Effector CD4-positive, alpha-beta T cell (primary cell): ENCODE results near the gene PFDN2.
"Not testable (repeated sequence)": the region's sequence is repeated elsewhere in the genome, so short reads cannot be mapped to it uniquely, and the experiment has no call there.

Source experiments
- DNase-seq: peaks from one replicate; pipeline ENCODE4 v3.0.0-alpha.2; 2020

The PFDN2 gene

DNA sequence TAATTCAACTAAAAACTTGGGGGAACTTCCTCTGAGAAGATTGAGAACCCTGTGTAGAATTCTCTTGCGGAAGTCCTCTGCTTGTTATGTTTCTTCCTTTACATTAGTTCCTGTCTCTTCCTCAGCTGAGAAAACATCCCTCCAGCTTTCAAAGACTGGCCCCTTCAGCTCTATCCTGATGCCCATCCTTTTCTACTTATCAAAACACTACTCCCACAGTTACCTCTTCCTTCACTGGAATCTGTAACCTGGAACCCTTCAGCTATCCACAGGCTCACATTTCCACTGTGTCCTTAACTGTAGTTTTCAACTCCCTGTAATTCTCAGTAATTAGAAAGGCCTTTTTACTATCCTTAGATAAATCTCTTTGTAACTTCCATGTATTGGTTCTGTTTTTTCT, 20.6 kb upstream of the PFDN2 start:
- no peak for DNase-seq

- DNase-seq, result no peak
Observed at GRCh38 chr1:161137881-161138280, 20.0 kb upstream of the PFDN2 start.

- DNase-seq, result no peak
Observed at GRCh38 chr1:161133220-161133740, 15.4 kb upstream of the PFDN2 start.

DNA sequence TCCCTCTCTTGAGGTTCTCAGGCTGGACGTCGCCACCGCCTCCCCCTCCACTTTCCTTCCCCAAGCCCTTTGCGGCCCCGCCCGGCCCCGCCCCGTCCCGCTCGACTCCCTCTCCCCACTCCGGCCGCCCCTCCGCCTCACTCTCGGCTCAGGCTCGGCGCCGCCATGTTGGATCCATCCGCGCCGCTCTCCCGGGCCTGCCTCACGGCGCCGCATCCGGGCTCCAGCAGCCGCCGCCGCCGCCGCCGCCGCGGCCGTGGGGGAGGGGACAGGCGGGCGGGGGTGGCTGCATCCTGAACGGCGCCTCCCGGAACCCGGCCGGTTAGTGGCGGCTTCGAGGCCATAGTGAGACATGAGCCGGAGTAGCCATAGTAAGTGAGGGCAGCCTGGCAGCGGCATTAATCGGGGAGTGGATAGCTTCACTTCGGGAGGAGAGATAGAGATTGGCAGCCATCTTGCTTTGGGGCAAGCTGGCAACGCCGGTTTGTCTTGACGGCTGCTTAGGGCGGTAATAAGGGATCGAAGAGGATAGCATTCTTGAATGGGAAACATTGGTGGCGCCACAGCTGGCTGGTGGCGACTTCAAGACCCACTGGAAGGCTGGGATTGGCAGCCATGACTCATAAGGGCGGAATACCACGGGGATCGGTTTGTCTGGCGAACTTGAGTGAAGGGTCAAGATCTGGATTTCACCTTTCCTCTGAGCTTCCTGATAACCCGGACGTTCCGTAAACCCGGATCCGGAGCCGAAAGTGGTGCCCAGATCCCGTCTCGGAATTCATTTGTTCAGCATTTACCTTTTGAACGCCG, 14.8 kb upstream of the PFDN2 start, which contains the start of gene DEDD:
TSS of gene DEDD (minus strand) at position 258 of the 810 bp plus-strand sequence. CDS start 8,205 bp downstream, outside the sequence.
- DNase-seq, result peak; percentile 85

DNA sequence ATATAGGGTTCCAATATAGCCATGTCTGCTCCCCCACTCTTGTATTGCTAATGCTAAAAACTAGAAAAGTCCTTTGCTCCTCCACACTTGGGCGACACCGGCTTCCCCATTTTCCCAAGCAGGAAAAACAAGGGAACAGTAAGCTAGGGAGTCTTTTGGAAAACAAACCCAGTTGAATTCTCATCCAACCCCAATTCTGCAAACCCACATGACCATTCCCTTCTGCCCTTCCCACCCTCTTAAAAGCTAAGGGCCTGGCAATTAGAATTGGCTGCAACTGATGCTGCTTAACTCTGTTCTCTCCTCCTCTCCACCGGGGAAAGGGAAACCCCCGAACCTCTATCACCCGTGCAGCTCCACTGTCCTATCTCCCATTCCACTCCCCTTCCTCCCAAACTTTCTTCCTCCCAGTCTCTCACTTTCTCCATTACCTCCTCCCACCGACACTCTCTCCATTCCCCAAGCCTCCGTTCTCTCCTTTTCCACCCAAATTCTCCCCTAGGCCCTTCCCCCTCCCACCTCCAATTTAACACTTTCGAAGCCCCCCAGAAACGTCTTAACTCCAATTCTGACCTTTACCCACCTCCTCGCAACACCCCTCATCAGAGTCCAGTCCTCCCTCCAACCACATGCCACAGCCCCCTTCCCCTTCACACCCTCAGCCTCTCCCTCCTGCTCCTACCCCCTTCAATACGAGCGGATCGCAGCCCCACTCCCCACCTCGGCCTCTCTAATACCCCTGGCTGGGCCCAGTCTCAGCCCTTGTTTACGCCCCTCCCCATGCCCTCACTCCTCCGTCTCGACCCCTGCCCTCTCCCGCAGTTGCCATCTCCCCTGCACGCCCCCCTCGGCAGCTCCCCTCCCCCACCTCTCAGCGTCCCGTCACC, 13.9 kb upstream of the PFDN2 start:
- no peak for DNase-seq

- DNase-seq, result no peak
Observed at GRCh38 chr1:161130266-161130665, 12.4 kb upstream of the PFDN2 start.

DNA sequence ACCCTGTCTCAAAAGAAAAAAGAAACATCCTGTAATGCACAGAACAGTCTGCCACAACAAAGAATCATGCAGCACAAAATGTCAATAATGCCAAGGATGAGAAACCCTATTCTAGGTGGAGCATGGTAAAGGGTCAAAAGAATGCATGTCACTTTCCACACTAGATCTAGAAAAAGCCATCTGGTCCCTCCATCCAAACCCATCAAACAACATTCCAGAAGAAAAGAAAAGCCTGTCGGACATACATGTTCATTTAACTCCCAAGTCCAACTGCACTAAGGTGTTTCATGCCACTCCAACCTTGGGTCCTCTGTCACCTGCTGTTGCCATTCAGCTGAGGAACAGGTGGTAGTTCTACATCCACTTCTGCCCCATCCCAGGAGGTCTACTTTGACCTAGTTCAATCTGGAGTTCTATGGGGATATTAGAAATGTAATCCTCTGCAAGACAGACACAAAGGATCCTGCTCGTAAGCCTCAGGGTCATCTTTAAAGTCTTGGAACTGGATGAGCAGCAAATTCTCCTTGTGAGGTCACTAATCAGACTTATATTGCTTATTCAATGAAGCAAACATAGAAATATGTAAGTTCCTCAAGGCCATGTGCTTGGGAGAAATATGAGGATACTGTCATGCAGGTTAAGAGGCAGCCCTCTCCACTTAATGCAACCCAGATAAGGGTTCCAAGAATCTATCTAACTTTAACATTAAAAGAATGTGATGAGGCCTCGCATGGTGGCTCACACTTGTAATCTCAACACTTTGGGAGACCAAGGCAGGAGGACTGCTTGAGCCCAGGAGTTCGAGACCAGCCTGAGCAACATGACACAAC, 11.0 kb upstream of the PFDN2 start:
- DNase-seq, result no peak

- DNase-seq, result no peak
Observed at GRCh38 chr1:161127649-161128048, 9.8 kb upstream of the PFDN2 start.

DNA sequence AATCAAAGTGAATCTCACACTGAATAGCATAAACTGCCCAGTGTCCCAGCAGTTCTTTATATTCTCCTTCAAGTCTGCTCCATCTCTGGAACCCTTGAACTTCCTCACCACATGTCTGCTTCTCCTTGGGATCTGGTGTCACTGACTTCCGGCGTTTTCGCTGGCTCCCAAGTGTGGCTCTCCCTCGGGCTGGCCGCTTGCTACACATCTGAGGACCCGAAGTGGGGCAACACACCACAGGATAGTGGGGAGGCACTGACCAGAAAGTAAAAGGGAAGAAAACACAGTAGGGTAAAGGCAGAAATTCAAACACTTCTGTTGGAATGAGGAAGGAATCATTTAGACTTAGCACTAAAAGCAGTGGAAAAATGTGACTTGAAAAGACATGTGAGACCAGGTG, 5.1 kb upstream of the PFDN2 start:
- no peak for DNase-seq

DNA sequence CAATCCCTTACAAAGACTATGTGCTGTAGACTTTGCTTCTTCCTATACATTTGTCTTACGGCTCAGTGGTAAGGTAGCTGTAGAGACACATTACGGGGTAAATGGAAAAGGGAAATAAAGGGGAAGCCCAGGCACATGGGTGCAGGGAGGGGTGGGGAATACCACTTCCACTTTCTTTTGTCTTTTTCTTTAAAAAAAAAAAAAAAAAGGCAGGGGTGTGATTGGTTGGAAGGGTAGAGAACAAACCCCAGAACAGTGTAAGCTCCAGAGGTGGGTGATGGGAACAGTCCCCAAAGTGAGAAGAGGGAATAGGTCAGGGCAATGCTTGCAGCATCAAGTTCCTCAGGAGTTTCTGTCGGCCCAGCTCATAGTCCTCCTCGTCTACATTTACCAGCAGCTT, 4.0 kb upstream of the PFDN2 start:
- DNase-seq, result no peak

DNA sequence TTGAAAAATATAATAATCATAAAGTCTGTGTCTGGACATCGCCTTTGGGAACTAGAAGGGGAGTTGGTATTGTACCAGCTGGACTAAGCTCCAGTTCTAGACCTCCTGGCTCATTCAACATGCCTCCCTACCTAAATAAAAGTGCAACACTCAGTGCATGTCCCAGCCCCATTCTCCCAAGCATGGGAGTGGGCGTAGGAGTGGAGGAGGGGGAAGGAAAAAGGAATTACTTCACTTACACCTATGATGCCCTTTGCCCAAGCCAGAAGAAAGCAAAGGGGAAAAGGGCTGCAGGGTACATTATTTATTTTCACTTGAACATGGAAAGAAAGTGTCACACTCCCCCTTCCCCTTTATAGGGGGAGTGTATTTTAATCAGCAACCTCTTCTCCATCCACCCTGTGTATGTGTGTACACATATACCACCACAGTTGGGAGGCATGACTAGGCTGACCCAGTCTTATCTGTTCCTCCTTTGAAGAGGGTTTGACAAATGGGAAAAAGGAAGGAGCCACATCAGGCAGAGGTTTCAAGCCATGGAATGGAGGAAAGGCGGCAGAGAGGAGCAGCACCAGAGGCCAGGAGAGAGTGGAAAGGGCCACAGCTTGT, 3.3 kb upstream of the PFDN2 start:
- DNase-seq, result no peak

- peak; percentile 54 for DNase-seq
Observed at GRCh38 chr1:161119092-161119903, 1.5 kb upstream of the PFDN2 start.

- DNase-seq, result not testable (repeated sequence)
Observed at GRCh38 chr1:161115961-161116360, 1.9 kb downstream of the PFDN2 start.

GRCh38 chr1:161115132-161115711, 2.6 kb downstream of the PFDN2 start:
- DNase-seq, result no peak

DNA sequence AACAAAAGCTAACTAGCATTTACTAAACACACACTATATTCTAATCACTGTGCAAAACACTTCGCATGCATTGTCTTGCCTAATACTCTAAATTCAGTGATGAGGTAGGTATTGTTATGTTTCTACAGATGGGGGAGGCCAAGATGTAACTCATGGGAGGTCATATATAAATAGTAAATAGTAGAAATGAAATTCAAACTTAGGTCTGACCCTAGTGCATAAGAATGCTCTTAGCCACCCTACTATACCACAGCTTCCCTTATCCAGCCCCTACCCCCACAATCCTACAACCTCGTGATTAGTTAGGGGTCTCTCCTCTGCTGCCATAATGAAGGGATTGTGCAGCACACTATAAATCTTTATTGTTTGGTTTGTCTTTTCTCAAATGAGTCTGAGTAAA, 3.3 kb downstream of the PFDN2 start:
- DNase-seq, result no peak

DNA sequence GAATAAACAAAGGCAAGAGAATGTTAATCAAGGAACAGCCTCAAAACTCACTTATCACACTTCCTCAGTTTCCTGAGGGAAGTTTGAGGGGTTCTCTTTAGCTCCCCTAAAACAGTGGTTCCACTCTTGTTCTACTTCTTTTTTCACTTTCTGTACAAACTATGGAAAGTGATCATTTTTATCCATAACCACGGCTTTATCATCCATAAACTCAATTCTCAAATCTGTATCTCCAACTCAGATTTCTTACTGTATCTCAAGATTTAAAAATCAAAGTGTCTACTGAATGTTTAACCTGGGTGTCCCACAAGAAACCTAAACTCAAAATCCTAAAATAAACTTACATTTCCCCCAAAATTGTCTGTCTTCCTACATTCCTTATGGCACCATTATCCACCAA, 3.9 kb downstream of the PFDN2 start:
- no peak for DNase-seq

- DNase-seq, result no peak
Observed at GRCh38 chr1:161111527-161111926, 6.3 kb downstream of the PFDN2 start.

GRCh38 chr1:161111117-161111516, 6.7 kb downstream of the PFDN2 start:
- no peak for DNase-seq

- no peak for DNase-seq
Observed at GRCh38 chr1:161106431-161106830, 11.4 kb downstream of the PFDN2 start.

DNA sequence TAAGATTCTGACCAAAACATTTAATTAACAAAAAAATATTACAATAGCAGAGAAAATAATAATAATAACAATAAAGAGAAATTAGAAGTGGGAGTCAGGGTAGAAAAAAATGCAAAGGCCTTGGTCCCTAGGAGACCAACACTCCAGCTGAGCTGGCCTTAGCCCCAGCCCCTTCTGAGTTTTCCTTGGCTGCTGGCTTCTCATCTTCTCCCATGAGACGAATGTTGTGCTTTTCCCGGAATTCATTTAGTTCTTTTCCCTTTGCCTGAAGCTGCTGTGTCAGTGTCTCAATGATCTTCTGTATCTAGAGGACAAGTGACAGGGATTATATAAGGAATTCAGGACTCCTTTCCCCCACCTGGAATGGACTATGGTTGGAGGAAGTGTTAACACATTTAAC, 17.3 kb downstream of the PFDN2 start:
- DNase-seq, result no peak
